GM13976 (cell line): ENCODE data around the gene FRRS1L.

Source experiments
- DNase-seq: peaks from one replicate; pipeline ENCODE4 v3.0.0; 2012; ENCODE audit warnings: low spot score
- in situ Hi-C: fragments of 300-500 bp; cut with MboI; formaldehyde crosslinking; loops from one replicate; pipeline ENCODE4 v1.12.0; 2022; ENCODE audit warnings: low sequenced_read_pairs, mixed read lengths, inconsistent platforms; ENCODE audit not compliant: unreplicated experiment
- TF ChIP-seq, protein P1 (sequence below): IDR thresholded peaks from 2 replicates; pipeline ENCODE4 v1.5.1; 2012; ENCODE audit warnings: borderline replicate concordance, mild to moderate bottlenecking; ENCODE audit not compliant: insufficient read depth; ENCODE audit errors: extremely low read depth, missing control alignments, control extremely low read depth

FRRS1L gene

DNA sequence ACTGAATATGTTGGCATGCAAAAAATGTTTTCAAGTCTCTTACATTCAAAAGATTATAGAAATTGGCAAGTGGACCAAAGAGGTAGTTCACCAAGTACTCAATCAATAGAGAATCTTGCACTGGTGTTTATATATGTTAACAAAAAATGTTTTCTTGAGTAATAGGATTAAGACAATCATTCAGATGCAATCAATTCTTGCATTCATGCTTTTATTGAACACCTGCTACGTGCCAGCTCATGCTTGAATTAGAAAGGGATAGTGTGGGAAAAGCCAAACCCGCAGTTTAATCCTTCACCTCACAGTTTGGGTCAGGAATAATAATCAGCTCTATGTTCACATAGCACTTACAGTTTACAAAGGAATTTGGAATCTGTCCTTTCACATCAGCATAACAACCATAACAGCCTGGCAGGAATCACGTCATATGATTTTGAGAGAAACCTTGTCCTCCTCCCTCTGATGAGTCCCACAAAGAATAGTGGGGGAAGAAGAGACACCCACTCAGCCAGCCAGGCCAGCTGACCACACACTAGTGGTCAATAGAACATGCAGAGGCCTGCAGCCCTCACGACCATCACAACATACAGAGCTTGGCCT, 36.8 kb upstream of the FRRS1L start:
- TF ChIP-seq, protein P1, sequence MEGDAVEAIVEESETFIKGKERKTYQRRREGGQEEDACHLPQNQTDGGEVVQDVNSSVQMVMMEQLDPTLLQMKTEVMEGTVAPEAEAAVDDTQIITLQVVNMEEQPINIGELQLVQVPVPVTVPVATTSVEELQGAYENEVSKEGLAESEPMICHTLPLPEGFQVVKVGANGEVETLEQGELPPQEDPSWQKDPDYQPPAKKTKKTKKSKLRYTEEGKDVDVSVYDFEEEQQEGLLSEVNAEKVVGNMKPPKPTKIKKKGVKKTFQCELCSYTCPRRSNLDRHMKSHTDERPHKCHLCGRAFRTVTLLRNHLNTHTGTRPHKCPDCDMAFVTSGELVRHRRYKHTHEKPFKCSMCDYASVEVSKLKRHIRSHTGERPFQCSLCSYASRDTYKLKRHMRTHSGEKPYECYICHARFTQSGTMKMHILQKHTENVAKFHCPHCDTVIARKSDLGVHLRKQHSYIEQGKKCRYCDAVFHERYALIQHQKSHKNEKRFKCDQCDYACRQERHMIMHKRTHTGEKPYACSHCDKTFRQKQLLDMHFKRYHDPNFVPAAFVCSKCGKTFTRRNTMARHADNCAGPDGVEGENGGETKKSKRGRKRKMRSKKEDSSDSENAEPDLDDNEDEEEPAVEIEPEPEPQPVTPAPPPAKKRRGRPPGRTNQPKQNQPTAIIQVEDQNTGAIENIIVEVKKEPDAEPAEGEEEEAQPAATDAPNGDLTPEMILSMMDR: no peak
- in situ Hi-C loops: no loop called here
- DNase-seq: no peak

DNA sequence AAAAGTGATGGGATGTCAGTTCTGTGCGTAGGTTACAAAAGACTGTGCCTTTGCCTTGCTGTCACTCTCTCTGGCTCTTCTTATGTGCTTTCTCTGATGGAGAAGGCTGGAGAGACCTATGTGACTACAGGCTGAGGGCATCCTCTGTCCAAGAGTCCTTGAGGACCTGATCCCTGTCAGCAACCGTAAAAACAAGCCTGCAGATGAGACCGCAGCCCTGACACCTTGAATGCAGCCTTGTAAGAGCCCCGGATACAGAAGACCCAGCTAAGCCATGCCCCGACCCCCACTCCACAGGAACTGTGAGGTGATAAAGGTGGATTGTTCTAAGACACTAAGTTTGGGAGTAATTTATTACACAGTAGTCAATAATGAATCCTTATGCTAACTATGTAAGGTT, 32.6 kb upstream of the FRRS1L start:
- in situ Hi-C loops: no loop called here
- no peak for DNase-seq
- TF ChIP-seq, protein P1: no peak

DNA sequence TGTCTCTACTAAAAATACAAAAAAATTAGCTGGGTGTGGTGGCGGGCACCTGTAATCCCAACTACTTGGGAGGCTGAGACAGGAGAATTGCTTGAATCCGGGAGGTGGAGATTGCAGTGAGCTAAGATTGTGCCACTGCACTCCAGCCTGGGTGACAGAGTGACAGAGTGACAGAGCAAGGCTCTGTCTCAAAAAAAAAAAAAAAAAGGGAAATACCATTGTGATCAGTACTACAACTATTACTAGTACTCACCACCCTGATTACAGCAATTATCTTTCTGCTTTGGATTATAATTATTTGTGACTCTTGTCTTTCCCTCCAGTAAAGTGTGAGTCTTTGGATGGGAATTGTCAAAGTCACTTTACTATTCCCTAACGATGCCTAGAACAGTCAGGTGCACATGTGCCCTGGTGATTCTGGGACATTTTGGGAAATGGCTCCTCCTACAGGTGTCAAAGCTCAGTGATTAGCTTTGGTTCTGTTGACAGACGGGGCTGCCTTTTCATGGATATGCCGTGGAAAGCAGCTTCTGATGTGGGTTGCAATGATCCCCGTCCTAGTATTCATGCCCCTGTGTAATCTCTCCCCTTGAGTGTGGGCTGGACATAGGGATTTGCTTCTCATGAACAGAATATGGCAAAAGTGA, 31.8 kb upstream of the FRRS1L start:
- in situ Hi-C loops: no loop called here
- TF ChIP-seq, protein P1: peak; percentile 25
- no peak for DNase-seq

DNA sequence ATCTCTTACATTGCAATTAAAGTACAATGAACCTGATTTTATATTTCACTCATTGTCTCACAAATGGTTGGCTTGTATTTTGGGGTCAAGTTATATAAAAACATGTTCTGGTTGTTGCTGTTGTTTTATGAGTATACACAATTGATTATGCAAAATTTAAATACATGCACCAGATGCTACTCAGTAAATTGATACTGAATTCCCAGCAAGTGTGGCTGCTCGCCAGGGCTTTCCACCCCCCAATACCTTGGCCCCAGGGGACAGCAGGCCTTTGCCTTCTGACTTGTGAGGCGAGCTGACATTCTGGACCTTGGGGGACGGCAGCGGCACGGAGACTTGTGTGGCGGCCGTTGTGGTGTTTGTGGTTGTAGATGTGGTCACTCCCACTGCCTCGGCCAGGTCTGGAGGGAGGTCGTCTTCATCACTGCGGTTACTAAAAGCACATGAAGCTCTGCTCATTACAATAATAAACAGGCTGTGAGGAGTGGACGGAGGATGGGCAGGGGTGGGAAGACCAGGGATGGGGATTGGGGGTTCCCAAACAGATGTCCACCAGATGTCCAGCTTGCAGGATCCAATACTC, 27.0 kb upstream of the FRRS1L start:
- TF ChIP-seq, protein P1: no peak
- in situ Hi-C loops: no loop called here
- no peak for DNase-seq

DNA sequence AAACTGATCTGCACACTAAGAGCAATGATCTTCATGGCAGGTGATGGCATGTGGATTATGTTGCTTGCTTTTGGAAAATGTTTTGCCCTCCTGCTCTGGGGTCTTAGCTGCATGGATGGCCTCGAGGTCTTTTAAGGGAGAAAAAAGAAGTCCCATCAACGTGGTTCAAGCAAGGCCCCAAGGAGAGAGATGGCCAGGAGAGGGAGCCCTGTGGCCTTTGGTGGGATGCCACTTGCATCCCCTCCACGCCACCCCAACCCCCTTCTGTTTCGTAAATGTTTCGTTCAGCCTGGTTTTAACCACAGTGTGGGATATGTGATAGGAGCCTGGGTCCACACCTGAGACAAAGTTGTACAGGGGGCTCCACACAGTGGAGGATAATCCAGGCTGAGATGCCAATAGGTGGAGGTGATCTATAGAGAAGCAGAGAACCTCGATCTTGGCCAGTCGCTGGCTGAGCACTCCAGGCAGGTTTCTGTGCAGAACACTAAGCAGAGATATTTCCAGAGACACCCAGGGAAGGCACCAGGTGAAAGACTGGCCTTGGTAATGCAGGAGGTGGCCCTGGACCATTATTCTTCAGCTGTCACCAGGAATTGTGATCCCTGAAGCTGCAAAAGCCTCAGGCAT, 25.8 kb upstream of the FRRS1L start:
- TF ChIP-seq, protein P1: peak; percentile 17
- in situ Hi-C loops: no loop called here
- peak; percentile 36 for DNase-seq

DNA sequence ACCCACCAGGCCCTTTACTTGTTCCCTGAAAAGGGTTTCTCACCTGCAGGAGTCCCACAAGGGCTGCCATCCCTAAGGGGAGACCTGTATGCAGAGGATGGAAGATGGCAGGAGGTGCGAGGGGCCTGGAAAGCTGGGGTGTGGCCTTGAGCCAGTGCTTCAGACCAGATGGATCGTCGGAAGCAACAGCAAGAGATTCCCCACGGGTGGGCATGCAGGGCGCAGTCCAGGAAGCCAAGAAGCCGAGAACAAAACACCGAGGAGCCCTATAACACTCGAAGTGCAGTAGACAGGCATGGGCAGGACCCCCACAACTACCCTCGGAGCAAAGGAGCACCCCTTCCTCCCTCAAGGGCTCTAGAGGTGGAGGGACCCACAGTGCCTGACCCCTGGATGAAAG, 24.7 kb upstream of the FRRS1L start:
- in situ Hi-C loops: no loop called here
- TF ChIP-seq, protein P1: no peak
- DNase-seq: no peak
